SKM-1 (cell line): Measurements from ENCODE around the gene GPR137.

ENCODE experiments used
- DNase-seq: peaks from one replicate; lab custom pipeline; 2025; ENCODE audit not compliant: unreplicated experiment; lab: John Stamatoyannopoulos, UW

GPR137 gene

GRCh38 chr11:64263021-64263946 is 22.4 kb upstream of the GPR137 start:
- no peak for DNase-seq

DNA sequence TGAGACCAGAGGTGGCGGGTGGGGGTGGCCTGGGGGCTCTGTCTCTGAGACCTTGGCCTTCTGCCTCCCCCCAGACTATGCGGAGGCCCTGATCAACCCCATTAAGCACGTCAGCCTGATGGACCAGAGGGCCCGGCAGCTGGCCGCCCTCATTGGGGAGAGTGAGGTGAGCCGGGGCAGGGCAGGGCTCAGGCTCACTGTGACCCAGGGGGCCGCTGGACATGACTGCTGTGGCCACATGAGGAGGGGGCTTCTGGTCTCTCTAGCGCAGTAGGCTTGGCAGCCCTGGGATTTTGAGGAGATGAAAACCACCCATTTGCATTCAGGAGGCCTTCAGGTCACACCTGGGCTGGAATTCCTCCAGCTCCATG is 21.7 kb upstream of the GPR137 start:
- no peak for DNase-seq

DNA sequence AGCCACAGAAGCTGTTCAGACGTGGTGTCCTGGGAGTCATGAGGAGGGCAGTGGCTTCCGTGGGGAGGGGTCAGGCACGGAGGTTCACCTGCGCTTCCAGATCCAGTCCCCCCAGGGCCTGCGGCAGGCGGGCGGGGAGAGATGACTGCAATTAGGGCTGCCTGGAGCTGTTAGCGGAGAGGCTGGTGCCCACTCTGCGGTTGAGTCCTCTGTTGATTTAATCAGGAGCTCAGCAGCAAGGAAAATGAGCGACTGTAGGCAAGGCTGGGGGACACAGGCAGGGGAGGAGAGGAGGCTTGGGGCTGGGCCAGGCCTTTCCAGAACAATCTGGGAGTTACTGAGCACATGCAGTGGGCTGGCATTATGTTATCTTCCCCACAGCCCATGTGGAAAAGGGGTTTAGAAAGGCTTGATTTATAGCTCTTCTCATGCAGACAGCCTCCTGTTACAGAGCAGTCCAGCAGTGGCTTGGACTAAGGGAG is 21.2 kb upstream of the GPR137 start:
- DNase-seq, result no peak

DNA sequence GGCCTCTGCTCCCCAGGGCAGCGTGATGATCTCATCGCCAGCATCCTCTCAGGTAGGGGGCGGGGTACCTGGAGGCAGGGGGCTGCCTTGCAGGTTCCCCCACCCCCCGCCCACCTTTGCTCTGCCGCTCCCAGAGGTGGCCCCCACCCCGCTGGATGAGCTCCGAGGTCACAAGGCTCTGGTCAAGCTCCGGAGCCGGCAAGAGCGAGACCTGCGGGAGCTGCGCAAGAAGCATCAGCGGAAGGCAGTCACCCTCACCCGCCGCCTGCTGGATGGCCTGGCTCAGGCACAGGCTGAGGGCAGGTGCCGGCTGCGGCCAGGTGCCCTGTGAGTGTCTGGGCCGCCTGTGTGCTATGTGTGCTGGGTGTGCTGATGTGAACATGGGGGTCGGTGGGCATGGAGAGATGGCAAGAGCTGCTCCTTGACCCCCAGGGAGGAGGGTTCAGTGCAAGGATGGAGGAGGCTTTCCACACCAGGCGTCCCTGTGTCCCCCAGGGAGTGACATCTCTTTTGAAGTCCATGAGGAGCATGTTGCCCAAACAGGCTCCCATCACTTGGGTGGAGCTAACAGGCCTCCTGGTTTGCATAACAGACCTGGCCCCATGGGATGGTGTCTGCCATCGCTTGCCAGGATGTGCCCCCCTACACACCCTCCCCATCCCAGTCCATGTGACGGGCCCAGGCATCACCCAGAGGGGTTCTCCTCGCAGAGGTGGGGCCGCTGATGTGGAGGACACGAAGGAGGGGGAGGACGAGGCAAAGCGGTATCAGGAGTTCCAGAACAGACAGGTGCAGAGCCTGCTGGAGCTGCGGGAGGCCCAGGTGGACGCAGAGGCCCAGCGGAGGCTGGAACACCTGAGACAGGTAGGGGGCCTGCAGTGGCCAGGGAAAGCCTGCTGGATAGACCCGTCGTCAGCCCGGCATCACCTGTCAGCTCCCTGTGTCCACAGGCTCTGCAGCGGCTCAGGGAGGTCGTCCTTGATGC is 20.2 kb upstream of the GPR137 start:
- DNase-seq, result no peak

DNA sequence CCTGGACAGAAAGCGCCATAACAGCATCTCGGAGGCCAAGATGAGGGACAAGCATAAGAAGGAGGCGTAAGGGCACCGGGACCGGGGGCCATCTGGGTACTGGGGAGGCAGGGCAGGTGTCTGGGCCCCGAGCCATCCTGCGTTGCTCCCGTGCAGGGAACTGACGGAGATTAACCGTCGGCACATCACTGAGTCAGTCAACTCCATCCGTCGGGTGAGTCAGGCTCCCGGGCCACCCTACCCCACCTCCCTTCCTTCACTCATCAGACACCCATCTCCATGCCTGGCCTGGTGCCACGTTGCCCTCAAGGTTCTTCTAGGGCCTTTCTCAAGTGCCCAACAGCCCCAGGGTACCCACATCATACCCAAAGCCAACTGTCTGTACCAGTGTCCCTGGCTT is 19.3 kb upstream of the GPR137 start:
- DNase-seq, result no peak

GRCh38 chr11:64267207-64267945 is 18.3 kb upstream of the GPR137 start:
- no peak for DNase-seq

DNA sequence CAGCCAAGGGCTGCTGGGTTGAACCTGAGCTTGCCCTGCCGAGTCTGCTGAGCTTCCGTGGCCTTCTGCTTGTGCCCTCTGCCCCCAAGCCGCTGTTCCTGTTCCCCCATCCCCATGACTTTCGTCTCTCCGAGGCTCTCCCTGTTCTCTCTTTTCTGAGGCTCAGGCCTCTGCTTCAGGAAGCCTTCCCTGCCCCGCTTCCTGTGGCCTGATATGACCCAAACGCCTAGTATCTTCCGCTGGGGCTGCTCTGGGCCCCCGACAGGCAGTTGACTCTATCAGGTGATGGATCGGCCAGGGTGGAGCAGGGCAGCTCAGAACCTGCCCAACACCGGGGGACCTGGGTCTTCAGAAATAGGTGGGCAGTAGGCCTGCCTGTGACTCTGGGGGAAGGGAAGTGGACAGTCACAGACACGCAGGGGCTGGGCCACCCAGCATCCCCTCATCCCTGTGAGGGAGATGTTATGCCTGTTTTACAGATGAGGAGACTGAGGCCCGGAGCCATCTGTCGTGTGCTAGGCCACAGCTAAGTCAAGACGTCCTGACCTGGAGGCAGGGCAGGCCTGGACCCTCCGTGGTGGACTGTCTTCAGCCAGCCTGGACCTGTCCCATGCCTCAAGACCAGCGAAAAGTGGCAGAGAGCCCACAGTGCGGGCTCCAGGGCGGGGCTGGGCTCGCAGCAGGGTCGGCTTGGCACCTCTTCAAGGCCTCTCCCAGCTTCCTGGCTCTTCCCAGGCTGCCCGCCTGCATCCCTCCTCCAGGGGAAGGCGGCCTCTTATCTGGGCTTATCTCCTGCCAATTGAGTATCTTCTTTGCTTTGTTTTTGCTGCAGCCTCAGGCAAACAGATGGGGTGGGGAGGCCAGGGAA is 17.4 kb upstream of the GPR137 start:
- no peak for DNase-seq

GRCh38 chr11:64268893-64269539 is 16.6 kb upstream of the GPR137 start:
- no peak for DNase-seq

DNA sequence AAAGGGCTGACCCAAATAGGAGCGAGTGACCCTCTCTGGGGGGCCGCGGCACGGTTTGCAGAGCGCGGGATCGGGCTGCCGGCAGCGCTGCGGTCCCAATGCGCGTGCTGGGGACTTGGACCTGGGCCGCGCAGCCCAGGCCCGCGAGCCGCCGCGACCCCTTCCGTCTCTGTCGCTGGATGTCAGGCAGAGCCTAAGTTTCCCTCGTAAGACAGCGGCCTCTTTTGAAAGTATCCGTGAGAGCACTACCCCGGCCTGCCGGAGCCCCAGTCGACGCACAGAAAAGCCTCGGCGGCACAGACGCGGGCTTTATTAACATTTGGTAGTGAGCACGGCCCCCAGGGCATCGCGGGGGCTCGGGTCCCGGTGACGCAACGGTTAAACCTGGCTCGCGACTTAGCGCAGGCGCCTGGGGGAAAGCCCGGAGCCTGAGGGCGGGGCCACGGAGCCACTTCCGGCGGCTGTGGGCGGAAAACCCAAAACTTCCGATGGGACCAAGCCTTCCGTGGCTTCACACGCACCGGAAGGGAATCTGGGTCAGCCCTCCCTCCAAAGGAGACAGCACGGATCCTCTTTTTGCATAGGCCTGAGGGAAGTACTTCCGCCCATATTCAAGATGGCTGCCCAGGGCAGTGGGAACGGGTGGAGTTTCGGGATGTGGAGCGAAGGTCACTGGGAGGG is 16.0 kb upstream of the GPR137 start:
- DNase-seq, result peak; percentile 98

DNA sequence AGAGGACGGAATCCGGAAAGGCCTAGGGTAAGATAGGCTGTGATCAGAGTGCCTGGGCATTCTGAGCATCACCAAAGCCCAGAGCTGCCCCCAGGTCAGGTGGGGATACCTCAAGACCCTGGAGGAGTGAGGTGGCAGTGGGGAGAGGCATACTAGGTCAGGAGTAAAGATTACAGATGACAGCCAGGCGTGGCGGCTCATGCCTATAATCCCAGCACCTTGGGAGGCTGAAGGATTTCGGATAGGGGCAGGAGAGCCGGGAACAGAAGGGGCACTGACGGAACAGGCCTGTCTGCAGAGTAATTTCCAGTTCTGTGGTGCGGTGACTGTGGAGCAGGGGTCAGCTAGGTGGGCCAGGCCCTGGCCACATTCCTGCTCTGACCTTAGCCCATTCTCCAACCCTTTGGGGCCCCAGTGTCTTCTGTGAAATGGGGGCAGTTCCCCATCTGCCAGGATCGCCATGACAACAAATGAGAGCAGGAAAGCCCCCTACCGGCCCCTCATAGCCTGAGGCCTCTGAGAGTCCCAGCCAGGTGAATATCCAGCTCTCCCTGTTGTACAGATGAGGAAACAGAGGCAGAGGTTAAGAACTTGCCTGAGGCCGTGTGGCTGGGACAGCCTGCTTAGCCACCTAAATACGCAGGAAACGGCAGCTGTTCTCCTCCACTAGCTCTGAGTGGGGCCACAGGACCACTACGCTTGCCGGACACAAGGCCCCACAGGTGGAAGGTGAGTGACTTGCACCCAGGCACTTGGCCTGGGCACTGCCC is 10.4 kb upstream of the GPR137 start:
- DNase-seq, result no peak

- DNase-seq, result no peak
Measured at GRCh38 chr11:64275841-64276240, 9.8 kb upstream of the GPR137 start.

DNA sequence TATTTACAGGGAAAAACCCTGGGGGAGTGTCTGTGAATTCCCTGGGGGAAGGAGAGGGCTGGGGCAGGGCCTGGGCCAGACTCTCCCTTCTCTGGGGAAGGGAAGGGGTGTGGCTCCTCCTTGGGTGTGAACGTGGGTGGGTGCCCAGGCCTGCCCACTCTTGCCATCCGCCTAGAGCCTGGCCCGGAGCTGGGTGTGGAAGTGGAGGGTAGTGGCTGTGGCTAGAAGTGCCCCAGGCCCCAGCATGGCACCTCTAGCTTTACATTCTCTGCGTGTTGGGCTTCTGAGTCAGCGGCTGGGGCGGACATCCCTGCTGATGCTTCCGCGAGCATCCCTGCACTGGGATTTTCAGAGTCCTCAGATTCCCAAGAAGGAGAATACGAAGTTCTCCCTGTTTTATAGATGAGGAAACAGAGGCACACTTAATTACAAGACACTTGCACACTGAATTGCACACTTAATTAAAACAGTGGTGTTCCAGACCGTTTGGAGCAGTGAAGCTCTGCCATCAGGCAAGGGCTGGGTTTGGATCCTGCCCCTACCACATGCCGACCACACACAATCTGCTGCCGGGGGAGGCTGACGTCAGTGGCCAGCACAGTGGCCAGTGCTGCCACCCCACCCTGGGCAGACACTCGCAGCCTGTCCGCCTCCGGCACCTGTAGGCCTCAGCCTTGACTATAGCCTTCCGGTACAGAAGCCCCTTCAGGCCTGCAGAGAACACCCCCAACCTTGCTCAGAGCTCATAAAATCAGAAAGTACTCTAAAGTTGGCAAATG is 8.8 kb upstream of the GPR137 start:
- no peak for DNase-seq

- DNase-seq, result no peak
Measured at GRCh38 chr11:64278576-64279190, 7.0 kb upstream of the GPR137 start.

DNA sequence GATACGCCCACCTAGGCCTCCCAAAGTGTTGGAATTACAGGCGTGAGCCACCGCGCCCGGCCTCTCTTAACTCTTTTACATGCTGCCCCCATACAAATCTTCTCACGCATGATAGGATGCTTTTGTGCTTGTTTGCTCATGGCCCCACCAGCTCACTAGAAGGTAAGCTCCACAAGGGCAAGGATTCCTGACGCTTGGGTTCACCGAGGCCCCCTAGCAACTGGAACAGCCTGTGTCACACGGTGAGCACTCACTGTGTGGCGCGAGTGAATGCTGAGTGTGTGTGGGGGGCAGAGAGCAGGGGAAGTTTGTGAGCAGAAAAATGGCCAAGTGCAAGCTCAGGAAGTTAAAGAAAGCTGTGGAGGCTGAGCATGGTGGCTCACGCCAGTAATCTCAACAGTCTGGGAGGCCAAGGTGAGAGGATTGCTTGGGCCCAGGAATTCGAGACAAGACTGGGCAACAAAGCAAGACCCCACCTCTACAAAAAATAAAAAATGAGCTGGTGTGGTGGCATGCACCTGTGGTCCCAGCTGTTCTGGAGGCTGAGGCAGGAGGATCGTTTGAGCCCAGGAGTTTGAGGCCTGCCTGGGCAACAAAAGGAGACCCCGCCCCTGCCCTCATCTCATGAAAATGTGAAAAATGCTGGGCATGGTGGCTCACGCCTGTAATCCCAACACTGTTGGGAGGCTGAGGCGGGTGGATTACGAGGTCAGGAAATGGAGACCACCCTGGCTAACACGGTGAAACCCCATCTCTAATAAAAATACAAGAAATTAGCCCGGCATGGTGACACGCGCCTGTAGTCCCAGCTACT is 3.5 kb upstream of the GPR137 start:
- no peak for DNase-seq

DNA sequence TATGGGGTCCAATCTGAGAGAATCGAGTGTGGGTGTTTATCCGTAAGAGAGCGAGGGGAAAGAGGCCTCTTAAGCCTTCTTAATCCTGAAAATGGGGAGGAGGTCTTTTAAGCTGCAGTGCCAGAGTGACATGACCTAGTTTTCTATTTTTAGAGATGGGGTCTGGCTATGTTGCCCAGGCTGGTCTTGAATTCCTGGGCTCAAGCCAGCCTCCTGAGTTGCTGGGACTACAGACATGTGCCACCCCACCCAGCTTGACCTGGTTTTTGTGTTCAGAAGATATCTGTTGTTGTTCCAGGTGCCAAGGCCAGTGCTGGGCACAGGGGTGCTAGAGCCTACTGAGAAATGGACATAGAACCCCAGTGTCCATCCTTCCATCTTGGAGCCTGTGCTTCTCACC is 2.6 kb upstream of the GPR137 start:
- no peak for DNase-seq
